Effector memory CD4-positive, alpha-beta T cell (primary cell): ENCODE data around the gene MAML2.

Experiments
- DNase-seq, 3 donors: peaks; one replicate each; pipeline ENCODE4 v3.0.0-alpha.2; 2020
- H3K27ac ChIP-seq: 2 replicates; pipeline ENCODE4 v1.7.0; 2013; ENCODE audit warnings: mild to moderate bottlenecking, low read length, moderate library complexity; ENCODE audit not compliant: insufficient read depth, poor library complexity, severe bottlenecking
- H3K27me3 ChIP-seq: replicated peaks from 2 replicates; pipeline ENCODE4 v1.7.0; 2013; ENCODE audit warnings: mild to moderate bottlenecking, low read length; ENCODE audit not compliant: insufficient read depth, control insufficient read depth, poor library complexity, severe bottlenecking
- H3K36me3 ChIP-seq: 2 replicates; pipeline ENCODE4 v1.7.0; 2013; ENCODE audit warnings: mild to moderate bottlenecking, low read length, moderate library complexity; ENCODE audit not compliant: control insufficient read depth, insufficient read depth
- H3K4me1 ChIP-seq: 2 replicates; pipeline ENCODE4 v1.7.0; 2013; ENCODE audit warnings: low read length, mild to moderate bottlenecking; ENCODE audit not compliant: control insufficient read depth, insufficient read depth, poor library complexity, severe bottlenecking
- H3K4me3 ChIP-seq: 2 replicates; pipeline ENCODE4 v1.7.0; 2013; ENCODE audit warnings: low read length, low read depth, mild to moderate bottlenecking; ENCODE audit not compliant: insufficient read depth, poor library complexity, severe bottlenecking
- H3K9me3 ChIP-seq: 2 replicates; pipeline ENCODE4 v1.7.0; 2013; ENCODE audit warnings: mild to moderate bottlenecking, low read length, moderate library complexity; ENCODE audit not compliant: control insufficient read depth

Gene MAML2

GRCh38 chr11:96329855-96330510 lies 13.0 kb downstream of the MAML2 start:
- peaks cover 4% of the 10 kb centered on the region for H3K4me1 ChIP-seq
- DNase-seq, result no peak
- no peaks in the 10 kb centered on the region for H3K36me3 ChIP-seq
- no peak overlapping the region for H3K27ac ChIP-seq
- no peak overlapping the region for H3K4me3 ChIP-seq
- H3K27me3 ChIP-seq, result no peaks in the 10 kb centered on the region
- H3K9me3 ChIP-seq, result no peaks in the 10 kb centered on the region

GRCh38 chr11:96329419-96329818 lies 13.6 kb downstream of the MAML2 start:
- Histone ChIP-seq H3K27ac (no peak overlapping the region), H3K27me3 (no peaks in the 10 kb centered on the region), H3K4me3 (no peak overlapping the region), H3K9me3 (no peaks in the 10 kb centered on the region), H3K4me1 (peaks cover 4% of the 10 kb centered on the region), H3K36me3 (no peaks in the 10 kb centered on the region)
- DNase-seq, result no peak

GRCh38 chr11:96328395-96329010 lies 14.5 kb downstream of the MAML2 start:
- Histone ChIP-seq H3K4me1 (peaks cover 4% of the 10 kb centered on the region), H3K27me3 (no peaks in the 10 kb centered on the region), H3K27ac (no peak overlapping the region), H3K9me3 (no peaks in the 10 kb centered on the region), H3K4me3 (no peak overlapping the region), H3K36me3 (peaks cover 4% of the 10 kb centered on the region)
- DNase-seq, result no peak

GRCh38 chr11:96326959-96327358 lies 16.0 kb downstream of the MAML2 start:
- Histone ChIP-seq H3K27ac (no peak overlapping the region), H3K4me3 (no peak overlapping the region), H3K36me3 (peaks cover 4% of the 10 kb centered on the region), H3K4me1 (no peaks in the 10 kb centered on the region), H3K9me3 (no peaks in the 10 kb centered on the region), H3K27me3 (no peaks in the 10 kb centered on the region)
- no peak for DNase-seq

- Histone ChIP-seq H3K9me3 (no peaks in the 10 kb centered on the region), H3K27me3 (no peaks in the 10 kb centered on the region), H3K4me3 (no peak overlapping the region), H3K36me3 (peaks cover 4% of the 10 kb centered on the region), H3K27ac (no peak overlapping the region), H3K4me1 (no peaks in the 10 kb centered on the region)
- no peak for DNase-seq
Measured at GRCh38 chr11:96324912-96325311, 18.1 kb downstream of the MAML2 start.

GRCh38 chr11:96323642-96323985 lies 19.4 kb downstream of the MAML2 start:
- no peak overlapping the region for H3K4me3 ChIP-seq
- H3K27me3 ChIP-seq, result no peaks in the 10 kb centered on the region
- peaks cover 4% of the 10 kb centered on the region for H3K36me3 ChIP-seq
- H3K4me1 ChIP-seq, result peaks cover 5% of the 10 kb centered on the region
- no peak overlapping the region for H3K27ac ChIP-seq
- no peaks in the 10 kb centered on the region for H3K9me3 ChIP-seq
- DNase-seq, result no peak

GRCh38 chr11:96322775-96323641 lies 20.0 kb downstream of the MAML2 start:
- H3K27me3 ChIP-seq, result no peaks in the 10 kb centered on the region
- no peak overlapping the region for H3K27ac ChIP-seq
- no peaks in the 10 kb centered on the region for H3K9me3 ChIP-seq
- DNase-seq, result no peak
- peaks cover 8% of the 10 kb centered on the region for H3K4me1 ChIP-seq
- peaks cover 4% of the 10 kb centered on the region for H3K36me3 ChIP-seq
- H3K4me3 ChIP-seq, result no peak overlapping the region

GRCh38 chr11:96321091-96321490 lies 21.9 kb downstream of the MAML2 start:
- peaks cover 4% of the 10 kb centered on the region for H3K36me3 ChIP-seq
- no peak overlapping the region for H3K4me3 ChIP-seq
- no peaks in the 10 kb centered on the region for H3K27me3 ChIP-seq
- no peak overlapping the region for H3K27ac ChIP-seq
- no peaks in the 10 kb centered on the region for H3K9me3 ChIP-seq
- no peak for DNase-seq
- H3K4me1 ChIP-seq, result peaks cover 8% of the 10 kb centered on the region

GRCh38 chr11:96319898-96320656 lies 22.9 kb downstream of the MAML2 start:
- H3K36me3 ChIP-seq, result peaks cover 4% of the 10 kb centered on the region
- no peak for DNase-seq
- H3K4me1 ChIP-seq, result peaks cover 12% of the 10 kb centered on the region
- H3K4me3 ChIP-seq, result no peak overlapping the region
- H3K27me3 ChIP-seq, result no peaks in the 10 kb centered on the region
- no peaks in the 10 kb centered on the region for H3K9me3 ChIP-seq
- H3K27ac ChIP-seq, result no peak overlapping the region
